SK-N-SH (cell line): Measurements from ENCODE around the gene PIK3CG.

Experiments used
- ELF1 ChIP-seq: IDR thresholded peaks from 2 replicates; pipeline ENCODE4 v1.4.0; 2012
- EP300 ChIP-seq, 2 experiments: IDR thresholded peaks; 2 replicates each; pipeline versions ENCODE4 v1.4.0 to v1.6.1; 2012; ENCODE audit warnings: borderline replicate concordance in 1 of 2, low read depth in 1 of 2, low read length in 1 of 2
- JUND ChIP-seq: IDR thresholded peaks from 2 replicates; pipeline ENCODE4 v1.4.0; 2012
- NRF1 ChIP-seq: IDR thresholded peaks from 2 replicates; pipeline ENCODE4 v1.6.1; 2012; ENCODE audit warnings: low read depth, mild to moderate bottlenecking, low read length
- RAD21 ChIP-seq: IDR thresholded peaks from 2 replicates; pipeline ENCODE4 v1.6.1; 2012; ENCODE audit warnings: mild to moderate bottlenecking, low read length
- YY1 ChIP-seq: IDR thresholded peaks from 2 replicates; pipeline ENCODE4 v1.4.0; 2012; ENCODE audit warnings: low read depth, mild to moderate bottlenecking
- TF ChIP-seq, protein P1 (sequence below): fragments of 200-600 bp; sonication (generic); IDR thresholded peaks from 2 replicates; pipeline ENCODE4 v1.6.1; 2017; ENCODE audit warnings: antibody characterized with exemption, mild to moderate bottlenecking, moderate library complexity
- TF ChIP-seq, protein P2 (sequence below): IDR thresholded peaks from 2 replicates; pipeline ENCODE4 v1.4.0; 2012; ENCODE audit warnings: low read depth, borderline replicate concordance
- TF ChIP-seq, protein P3 (sequence below): fragments of 150-350 bp; IDR thresholded peaks from 2 replicates; pipeline ENCODE4 v1.6.1; 2017; ENCODE audit warnings: antibody characterized with exemption, low read length, low read depth, borderline replicate concordance

DNA sequence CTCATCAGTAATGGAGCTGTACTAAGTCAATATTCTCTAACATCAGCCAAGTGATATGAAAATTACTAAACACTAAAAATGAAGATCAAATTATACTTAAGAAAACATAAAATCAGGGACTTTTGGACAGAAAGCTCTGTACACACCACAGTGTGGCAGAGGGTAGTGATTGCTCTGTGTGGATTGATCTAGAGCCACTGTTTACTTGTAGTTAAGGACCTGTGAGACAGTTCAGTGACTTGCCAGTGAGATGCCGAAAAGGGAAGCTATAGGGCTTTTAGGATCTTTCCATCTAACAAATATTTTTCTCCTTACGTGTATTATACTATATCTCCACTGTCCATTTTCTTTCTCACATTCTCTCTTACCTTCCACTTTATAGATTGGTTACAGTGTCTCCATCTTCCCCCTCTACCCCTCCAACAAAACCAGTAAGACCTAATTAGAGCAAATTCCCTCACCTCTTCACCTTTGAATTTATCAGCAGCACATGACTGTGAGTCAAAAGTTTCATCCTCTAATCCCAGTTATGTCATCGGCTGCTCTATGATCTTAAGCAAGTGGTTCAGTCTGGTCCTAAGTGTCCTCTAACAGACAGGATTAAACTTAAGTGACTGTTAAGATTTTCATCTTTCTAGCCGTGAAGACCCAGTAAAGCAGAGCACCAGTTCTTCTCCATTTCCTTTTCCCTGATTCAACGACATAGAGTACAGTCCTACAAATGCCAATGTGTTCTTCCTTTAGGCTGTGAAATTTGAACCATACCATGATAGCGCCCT, 6.9 kb downstream of the PIK3CG start:
- TF ChIP-seq, protein P1, sequence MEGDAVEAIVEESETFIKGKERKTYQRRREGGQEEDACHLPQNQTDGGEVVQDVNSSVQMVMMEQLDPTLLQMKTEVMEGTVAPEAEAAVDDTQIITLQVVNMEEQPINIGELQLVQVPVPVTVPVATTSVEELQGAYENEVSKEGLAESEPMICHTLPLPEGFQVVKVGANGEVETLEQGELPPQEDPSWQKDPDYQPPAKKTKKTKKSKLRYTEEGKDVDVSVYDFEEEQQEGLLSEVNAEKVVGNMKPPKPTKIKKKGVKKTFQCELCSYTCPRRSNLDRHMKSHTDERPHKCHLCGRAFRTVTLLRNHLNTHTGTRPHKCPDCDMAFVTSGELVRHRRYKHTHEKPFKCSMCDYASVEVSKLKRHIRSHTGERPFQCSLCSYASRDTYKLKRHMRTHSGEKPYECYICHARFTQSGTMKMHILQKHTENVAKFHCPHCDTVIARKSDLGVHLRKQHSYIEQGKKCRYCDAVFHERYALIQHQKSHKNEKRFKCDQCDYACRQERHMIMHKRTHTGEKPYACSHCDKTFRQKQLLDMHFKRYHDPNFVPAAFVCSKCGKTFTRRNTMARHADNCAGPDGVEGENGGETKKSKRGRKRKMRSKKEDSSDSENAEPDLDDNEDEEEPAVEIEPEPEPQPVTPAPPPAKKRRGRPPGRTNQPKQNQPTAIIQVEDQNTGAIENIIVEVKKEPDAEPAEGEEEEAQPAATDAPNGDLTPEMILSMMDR: no peak
- TF ChIP-seq NRF1: no peak
- TF ChIP-seq RAD21: no peak
- TF ChIP-seq, protein P2, sequence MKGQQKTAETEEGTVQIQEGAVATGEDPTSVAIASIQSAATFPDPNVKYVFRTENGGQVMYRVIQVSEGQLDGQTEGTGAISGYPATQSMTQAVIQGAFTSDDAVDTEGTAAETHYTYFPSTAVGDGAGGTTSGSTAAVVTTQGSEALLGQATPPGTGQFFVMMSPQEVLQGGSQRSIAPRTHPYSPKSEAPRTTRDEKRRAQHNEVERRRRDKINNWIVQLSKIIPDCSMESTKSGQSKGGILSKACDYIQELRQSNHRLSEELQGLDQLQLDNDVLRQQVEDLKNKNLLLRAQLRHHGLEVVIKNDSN: no peak
- no peak for TF ChIP-seq EP300 (IDR thresholded peaks at IDR 0.05; ENCODE audit: borderline replicate concordance in 1 of 2, low read depth in 1 of 2, low read length in 1 of 2)
- no peak for TF ChIP-seq JUND
- TF ChIP-seq, protein P3, sequence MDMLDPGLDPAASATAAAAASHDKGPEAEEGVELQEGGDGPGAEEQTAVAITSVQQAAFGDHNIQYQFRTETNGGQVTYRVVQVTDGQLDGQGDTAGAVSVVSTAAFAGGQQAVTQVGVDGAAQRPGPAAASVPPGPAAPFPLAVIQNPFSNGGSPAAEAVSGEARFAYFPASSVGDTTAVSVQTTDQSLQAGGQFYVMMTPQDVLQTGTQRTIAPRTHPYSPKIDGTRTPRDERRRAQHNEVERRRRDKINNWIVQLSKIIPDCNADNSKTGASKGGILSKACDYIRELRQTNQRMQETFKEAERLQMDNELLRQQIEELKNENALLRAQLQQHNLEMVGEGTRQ: no peak
- no peak for TF ChIP-seq YY1
- TF ChIP-seq ELF1: no peak
